ENCODE measurements around the gene CARD6. TPM values are rescaled to one million over a fixed set of nuclear protein-coding genes. Genes with fewer than 3 reads are reported as not detected.

Gene CARD6
- total and polyA plus RNA-seq, 9 of the 15 experiments (the other 6 are each of a cell fraction or from before 2014, with no cell fraction given) = 3.5 to 8.3 (median 5.9) TPM

DNA sequence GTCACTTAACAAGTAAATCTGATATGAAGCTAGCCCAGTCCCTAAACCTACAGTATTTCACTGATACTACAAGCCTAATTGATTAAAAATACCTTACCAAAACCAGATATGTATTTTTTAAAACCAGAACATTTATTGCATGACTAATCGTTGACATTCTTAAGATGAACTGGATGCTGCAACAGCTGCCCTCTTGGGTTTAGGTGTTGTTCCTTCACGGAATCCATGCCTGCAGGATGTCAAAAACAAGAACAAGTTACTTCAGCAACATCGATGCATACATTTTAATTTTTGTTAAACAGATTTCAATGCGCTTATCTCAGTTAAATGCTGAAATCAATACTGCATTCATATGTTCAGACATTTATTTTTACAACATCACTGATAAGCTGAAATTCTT, 8.8 kb upstream of the CARD6 start:
- no peaks in the 10 kb centered on the region for H3K27me3 ChIP-seq (ENCODE audit: control insufficient read depth in 2 of 2, insufficient read depth in 2 of 2, low read length in 2 of 2)
- FAIRE-seq (no peak), ATAC-seq (no peak), DNase-seq (ENCODE audit: extremely low read depth in 1 of 4, low spot score in 3 of 4) (no peak)
- no peak overlapping the region for H2AFZ ChIP-seq (ENCODE audit: low read depth, low read length)
- WGBS (ENCODE audit: insufficient coverage, low coverage, missing lambda C conversion rate) = 66% methylated on average over 4 of the region's 4 CpGs
- H3K27ac ChIP-seq (ENCODE audit: extremely low read depth, low read depth, low read length) = peak overlapping the region; percentile 96; the same call in 2 of the 3 replicates
- peaks cover 79% of the 10 kb centered on the region for H3K79me2 ChIP-seq (ENCODE audit: control insufficient read depth, insufficient read depth, low read length)
- intact Hi-C loops (cut with micrococcal nuclease) = loop anchor here (10.0 kb wide), 1 partner anchor 1408 kb away; the partner anchor contains the start of gene DAB2
- in situ Hi-C loops (cut with MboI) = no loop called here
- H3K4me1 ChIP-seq (replicated peaks in 1 of 2; ENCODE audit: control insufficient read depth in 2 of 2, insufficient read depth in 2 of 2, low read length in 2 of 2) = peaks cover 6 to 31% of the 10 kb centered on the region in 2 experiments; a peak in 4 of 5 replicates
- H3K9me3 ChIP-seq (replicated peaks; ENCODE audit: control insufficient read depth, insufficient read depth, low read depth, low read length) = no peaks in the 10 kb centered on the region
- peaks cover 61% of the 10 kb centered on the region for H4K20me1 ChIP-seq (replicated peaks; ENCODE audit: control insufficient read depth, insufficient read depth, low read length)
- BruUV-seq (replicated peaks) = no TSS peak
- POLR2A ChIA-PET = interaction anchor here (0.9 to 13.0 kb wide), 13 partner anchors 9 to 73 kb away, joined by 3 to 125 read pairs (median 7); partner anchors contain the start of gene CARD6
- no peak for TF ChIP-seq PTBP1 (IDR thresholded peaks at IDR 0.05; ENCODE audit: low read depth, low read length)
- no peak for TF ChIP-seq HEY1 (CRISPR knock-in tag; IDR thresholded peaks at IDR 0.05; ENCODE audit: borderline replicate concordance)
- TF ChIP-seq HOXB6 (CRISPR knock-in tag; IDR thresholded peaks at IDR 0.05; ENCODE audit: borderline replicate concordance) = 0 out of 2 replicates have a peak, but pooled peaks have one; percentile 12
- H3K36me3 ChIP-seq (ENCODE audit: control insufficient read depth, insufficient read depth, low read length) = peaks cover 75% of the 10 kb centered on the region
- CTCF ChIA-PET (ENCODE audit: low intra/inter-chr PET ratio) = no interaction called here
- peak overlapping the region; percentile 78; the same call in 1 of the 2 replicates for H3K4me3 ChIP-seq
- H3K9me1 ChIP-seq (ENCODE audit: control insufficient read depth, insufficient read depth, low read length) = peaks cover 5% of the 10 kb centered on the region
- H3K4me2 ChIP-seq (ENCODE audit: insufficient read depth, low read length) = peak overlapping the region; percentile 99
- H3K9ac ChIP-seq (ENCODE audit: insufficient read depth in 1 of 2, low read depth in 2 of 2, low read length in 2 of 2) = peak overlapping the region in 1 of 2 experiments; percentile 99; a peak in 3 of 4 replicates

GRCh38 chr5:40833712-40834229, 7.4 kb upstream of the CARD6 start:
- Histone ChIP-seq H3K4me1 (replicated peaks in 1 of 2; ENCODE audit: control insufficient read depth in 2 of 2, insufficient read depth in 2 of 2, low read length in 2 of 2) (peaks cover 6 to 28% of the 10 kb centered on the region in 2 experiments; a peak in 4 of 5 replicates), H3K36me3 (ENCODE audit: control insufficient read depth, insufficient read depth, low read length) (peaks cover 60% of the 10 kb centered on the region), H4K20me1 (replicated peaks; ENCODE audit: control insufficient read depth, insufficient read depth, low read length) (peaks cover 55% of the 10 kb centered on the region), H3K9me3 (replicated peaks; ENCODE audit: control insufficient read depth, insufficient read depth, low read depth, low read length) (no peaks in the 10 kb centered on the region), H3K27me3 (ENCODE audit: control insufficient read depth in 2 of 2, insufficient read depth in 2 of 2, low read length in 2 of 2) (no peaks in the 10 kb centered on the region), H3K79me2 (ENCODE audit: control insufficient read depth, insufficient read depth, low read length) (peaks cover 72% of the 10 kb centered on the region), H3K9me1 (ENCODE audit: control insufficient read depth, insufficient read depth, low read length) (peaks cover 5% of the 10 kb centered on the region), H2AFZ (ENCODE audit: low read depth, low read length) (no peak overlapping the region), H3K4me2 (ENCODE audit: insufficient read depth, low read length) (peak overlapping the region; percentile 99), H3K9ac (ENCODE audit: insufficient read depth in 1 of 2, low read depth in 2 of 2, low read length in 2 of 2) (peak overlapping the region; percentile 97 to 99), H3K27ac (ENCODE audit: extremely low read depth, low read depth, low read length) (peak overlapping the region; percentile 96), H3K4me3 (peak overlapping the region; percentile 78)
- no TSS peak for BruUV-seq (replicated peaks)
- DNase-seq (ENCODE audit: extremely low read depth in 1 of 4, low spot score in 3 of 4) (no peak), FAIRE-seq (no peak), ATAC-seq (no peak)
- in situ Hi-C loops (cut with MboI) (no loop called here), intact Hi-C loops (cut with micrococcal nuclease) (loop anchor here (10.0 kb wide), 1 partner anchor 1409 kb away; the partner anchor contains the start of gene DAB2)
- ChIA-PET POLR2A (interaction anchor here (0.6 to 13.0 kb wide), 9 partner anchors 10 to 74 kb away, joined by 3 to 125 read pairs (median 17); no protein-coding TSS in a partner anchor), CTCF (ENCODE audit: low intra/inter-chr PET ratio) (no interaction called here)
- under 1% methylated on average over 13 of the region's 13 CpGs for WGBS (ENCODE audit: insufficient coverage, low coverage, missing lambda C conversion rate)
- TF ChIP-seq JUND (IDR thresholded peaks at IDR 0.05; ENCODE audit: borderline replicate concordance, low read depth, low read length) (0 out of 2 replicates have a peak, but pooled peaks have one; percentile 2), JUND (tag; IDR thresholded peaks at IDR 0.05; ENCODE audit: borderline replicate concordance, low read depth, low read length) (no peak), NCOR1 (IDR thresholded peaks at IDR 0.05) (0 out of 2 replicates have a peak, but pooled peaks have one; percentile 11), U2AF2 (optimal IDR thresholded peaks at IDR 0.05; ENCODE audit: low read depth, low read length) (no peak), CHD1 (IDR thresholded peaks at IDR 0.05; ENCODE audit: low read length) (peak; percentile 37), SMAD2 (IDR thresholded peaks at IDR 0.05; ENCODE audit: low read depth, low read length) (no peak), IRF1 (CRISPR knock-in tag; IDR thresholded peaks at IDR 0.05; ENCODE audit: borderline replicate concordance) (0 out of 2 replicates have a peak, but pooled peaks have one; percentile 53), NCOA2 (IDR thresholded peaks at IDR 0.05; ENCODE audit: partially characterized antibody in 2 of 2) (no peak)
- TF ChIP-seq, protein P1, sequence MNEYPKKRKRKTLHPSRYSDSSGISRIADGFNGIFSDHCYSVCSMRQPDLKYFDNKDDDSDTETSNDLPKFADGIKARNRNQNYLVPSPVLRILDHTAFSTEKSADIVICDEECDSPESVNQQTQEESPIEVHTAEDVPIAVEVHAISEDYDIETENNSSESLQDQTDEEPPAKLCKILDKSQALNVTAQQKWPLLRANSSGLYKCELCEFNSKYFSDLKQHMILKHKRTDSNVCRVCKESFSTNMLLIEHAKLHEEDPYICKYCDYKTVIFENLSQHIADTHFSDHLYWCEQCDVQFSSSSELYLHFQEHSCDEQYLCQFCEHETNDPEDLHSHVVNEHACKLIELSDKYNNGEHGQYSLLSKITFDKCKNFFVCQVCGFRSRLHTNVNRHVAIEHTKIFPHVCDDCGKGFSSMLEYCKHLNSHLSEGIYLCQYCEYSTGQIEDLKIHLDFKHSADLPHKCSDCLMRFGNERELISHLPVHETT (CRISPR knock-in tag; conservative IDR thresholded peaks at IDR 0.05 in 1 of 2, IDR thresholded peaks at IDR 0.05 in 1 of 2) = no peak
